HL-60/S4 treated with phorbol 12-myristate 13-acetate at 8.2 ng/mL for 4 days and 3 days (cell line): ENCODE data around the gene CTIF.

Experiments used
- in situ Hi-C: fragments of 300-500 bp; cut with MboI; formaldehyde crosslinking; loops from 2 replicates; pipeline ENCODE4 v1.15.0; 2022; ENCODE audit warnings: low sequenced_read_pairs

CTIF gene

DNA sequence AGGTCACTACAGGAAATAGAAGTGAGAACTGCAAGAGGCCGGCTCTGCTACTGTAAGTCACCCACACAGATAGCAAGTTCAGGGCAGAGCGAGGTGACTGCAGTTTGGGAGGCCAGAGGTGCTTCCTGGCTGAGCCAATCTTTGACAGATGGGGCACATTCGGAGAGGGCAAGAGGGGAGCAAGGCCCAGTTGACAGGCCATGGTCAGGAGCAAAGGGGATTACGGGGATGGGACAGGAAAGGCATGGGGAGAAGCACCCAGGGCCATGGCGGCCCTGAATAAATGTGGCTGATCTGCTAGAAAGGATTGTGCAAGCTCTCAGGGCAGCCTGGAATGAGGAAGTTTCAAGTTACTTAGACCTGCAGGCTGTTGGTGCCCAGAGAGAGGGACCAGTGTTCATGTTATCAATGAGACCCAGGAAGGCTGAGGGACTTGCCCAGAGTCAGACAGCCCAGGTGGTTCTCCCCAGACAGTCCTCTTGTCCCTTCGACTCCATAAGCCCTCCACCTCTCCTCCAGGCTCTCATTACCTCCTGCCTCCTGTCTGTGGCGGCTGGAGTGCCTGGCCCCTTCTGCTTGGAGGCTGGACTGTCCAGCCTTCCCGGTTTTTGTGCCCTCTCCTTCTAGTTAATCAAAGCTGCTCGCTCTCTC lies 123.3 kb downstream of the CTIF start:
- in situ Hi-C loops = loop anchor here (10.0 kb wide), 1 partner anchor 187 kb away; no protein-coding TSS in a partner anchor

DNA sequence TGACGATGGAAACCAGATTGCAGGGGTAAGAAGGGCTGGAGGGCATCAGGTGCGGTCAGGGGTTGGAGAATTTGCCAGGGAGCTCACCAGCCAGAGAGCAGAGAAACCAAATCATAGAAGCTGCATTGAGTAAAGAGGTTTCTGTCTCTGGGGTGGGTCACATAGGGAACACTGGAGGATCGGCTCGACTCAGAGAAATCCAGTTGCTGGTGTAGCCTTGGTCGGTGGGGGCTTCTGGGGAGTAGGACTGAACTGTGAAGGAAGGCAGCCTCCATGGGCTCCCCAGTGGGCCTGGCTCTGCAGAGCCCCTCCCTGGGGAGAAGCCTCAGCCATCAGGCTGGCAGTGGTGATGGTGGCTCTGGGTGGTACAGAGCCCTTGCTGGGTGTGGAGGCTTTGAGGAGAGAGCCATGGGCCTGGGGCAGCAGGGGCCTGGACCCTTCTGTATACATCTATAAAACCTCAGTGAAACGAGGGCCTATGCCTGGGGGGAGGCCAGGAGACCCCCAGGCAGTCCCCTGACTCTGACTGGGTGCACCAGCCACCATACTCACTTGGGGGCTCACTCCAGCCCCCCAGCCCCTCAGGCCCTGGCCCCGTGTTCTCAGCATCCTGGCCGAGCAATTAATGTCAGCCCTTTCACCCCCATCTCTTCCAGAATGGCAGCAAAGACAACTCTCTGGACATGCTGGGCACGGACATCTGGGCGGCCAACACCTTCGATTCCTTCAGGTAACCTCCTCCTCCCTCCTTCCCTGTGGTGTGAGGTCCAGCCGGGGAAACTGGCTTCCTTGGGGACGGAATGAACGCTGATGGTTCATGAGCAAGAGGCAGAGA lies 124.5 kb downstream of the CTIF start:
- in situ Hi-C loops = loop anchor here (10.0 kb wide), 1 partner anchor 189 kb away; no protein-coding TSS in a partner anchor

DNA sequence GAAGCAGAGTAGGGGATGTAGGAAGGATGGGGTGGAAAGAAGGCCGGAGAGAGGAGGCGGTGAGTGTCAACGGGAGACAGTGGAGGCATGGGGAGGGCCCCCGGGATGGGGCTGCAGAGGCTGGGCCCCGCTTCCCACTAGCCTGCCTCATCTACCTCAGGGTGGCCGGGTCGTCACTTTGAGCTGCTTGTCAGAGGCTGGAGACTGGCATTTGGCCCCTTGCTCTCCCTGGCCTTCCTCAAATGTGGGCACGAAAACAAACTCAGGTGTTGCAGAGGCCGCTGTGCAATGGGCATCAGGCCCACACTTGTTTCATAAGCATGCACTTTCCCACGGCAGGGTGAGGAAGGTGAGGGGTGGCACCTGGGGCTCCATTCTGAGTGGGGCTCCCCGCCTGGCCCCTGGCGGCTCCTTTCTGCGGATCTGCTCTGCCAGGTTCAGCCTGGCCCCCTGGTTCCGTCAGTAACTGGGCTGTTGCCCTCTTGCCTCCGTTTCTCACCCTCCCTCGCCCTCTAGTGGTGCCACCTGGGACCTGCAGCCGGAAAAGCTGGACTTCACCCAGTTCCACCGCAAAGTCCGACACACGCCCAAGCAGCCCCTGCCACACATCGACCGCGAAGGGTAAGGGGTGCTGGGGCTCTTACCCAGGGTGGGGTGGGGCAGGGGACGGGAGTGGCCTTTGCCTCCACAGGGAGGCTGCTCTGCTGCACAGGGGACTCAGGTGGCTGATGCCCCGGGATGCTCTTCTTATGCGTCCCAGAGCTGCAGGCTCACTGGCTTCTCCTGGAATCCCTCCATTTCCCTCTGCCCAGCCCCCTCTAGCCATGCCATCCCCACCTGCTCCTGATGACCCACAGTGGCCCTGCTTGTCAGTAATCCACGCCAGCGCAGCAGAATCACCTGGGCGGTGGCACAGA lies 125.4 kb downstream of the CTIF start:
- in situ Hi-C loops = loop anchor here (10.0 kb wide), 1 partner anchor 189 kb away; no protein-coding TSS in a partner anchor

DNA sequence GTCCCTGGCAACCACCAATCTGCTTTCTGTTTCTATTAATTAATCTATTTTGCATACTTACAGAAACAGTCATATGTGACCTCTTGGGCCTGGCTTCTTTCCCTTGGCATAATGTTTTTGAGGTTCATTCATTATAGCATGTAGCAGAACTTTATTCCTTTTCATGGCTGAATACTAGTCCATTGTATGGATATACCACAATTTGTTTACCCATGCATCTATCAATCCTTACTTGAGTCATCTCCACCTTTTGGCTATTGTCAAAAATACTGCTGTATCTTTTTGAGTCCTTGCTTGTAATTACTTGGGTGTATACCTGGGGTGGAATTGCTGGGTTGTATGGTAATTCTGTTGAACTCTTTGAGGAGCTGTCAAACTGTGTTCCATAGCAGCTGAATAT lies 126.8 kb downstream of the CTIF start:
- in situ Hi-C loops = loop anchor here (10.0 kb wide), 1 partner anchor 191 kb away; no protein-coding TSS in a partner anchor

DNA sequence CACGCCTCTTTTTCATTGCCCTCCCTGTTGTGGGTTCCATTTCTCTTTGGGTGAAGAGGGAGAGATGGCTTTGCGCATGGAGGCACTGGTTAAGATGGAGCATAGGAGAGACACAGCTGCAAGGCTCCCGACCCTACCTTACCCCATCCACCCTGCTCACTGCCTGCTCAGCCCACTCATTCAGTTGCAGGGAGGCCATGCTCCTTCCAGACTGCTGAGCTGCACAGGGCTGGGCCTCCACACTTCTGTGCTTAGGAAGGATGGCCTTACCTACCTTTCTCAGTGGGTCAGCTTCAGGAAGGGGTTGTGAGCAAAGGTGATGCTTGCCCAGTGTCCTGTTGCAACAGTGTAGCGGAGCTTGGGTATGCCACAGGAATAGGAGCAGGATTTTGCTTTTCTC lies 127.8 kb downstream of the CTIF start:
- in situ Hi-C loops = loop anchor here (10.0 kb wide), 1 partner anchor 192 kb away; no protein-coding TSS in a partner anchor

DNA sequence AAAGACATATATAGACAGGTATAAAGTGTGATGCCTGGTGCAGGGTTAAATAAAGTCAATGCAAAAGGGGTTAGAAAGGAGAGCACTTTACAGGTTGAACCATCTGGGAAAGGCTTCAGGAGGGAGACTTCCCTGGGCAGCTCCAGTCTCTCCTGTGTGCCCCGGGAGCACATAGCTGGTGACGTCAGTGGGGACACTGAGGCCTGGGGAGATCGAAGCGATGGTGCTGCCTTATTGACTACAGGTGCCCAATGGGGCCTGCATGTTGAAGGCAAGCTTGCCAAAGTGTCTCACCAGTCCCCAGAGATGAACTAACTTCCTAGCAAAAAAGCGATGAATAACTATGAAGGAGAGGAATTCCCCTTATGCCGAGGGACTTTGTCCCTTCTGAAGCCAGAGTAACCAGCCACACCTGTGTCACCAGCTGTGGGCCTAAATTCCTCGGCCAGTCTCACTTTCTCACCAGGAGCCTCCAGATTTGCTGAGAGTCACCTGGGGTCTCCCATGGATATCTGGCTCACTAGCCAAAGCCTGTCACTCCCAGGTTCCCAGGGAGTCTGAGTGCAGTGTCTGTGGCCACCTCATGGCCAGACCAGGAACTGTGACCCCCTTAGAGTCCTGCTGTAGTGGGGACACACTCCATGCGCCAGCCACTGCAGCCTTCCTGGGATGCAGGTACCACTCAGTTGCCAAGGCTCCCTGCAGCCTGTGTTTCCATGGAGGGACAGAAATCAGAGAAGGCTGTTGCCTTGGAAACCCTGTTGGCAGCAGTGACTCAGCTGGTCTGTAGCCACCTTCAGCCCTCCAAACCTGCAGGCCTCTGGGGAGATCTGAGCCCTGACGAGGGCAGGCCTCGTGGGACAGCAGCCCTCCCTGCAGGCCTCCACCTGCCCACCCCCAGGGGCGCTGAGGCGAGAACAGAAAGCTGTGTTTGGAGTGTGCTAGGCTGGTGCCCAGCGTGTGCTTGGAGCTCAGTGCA lies 128.7 kb downstream of the CTIF start:
- in situ Hi-C loops = loop anchor here (10.0 kb wide), 1 partner anchor 193 kb away; no protein-coding TSS in a partner anchor

- in situ Hi-C loops = loop anchor here (10.0 kb wide), 1 partner anchor 194 kb away; no protein-coding TSS in a partner anchor
These were observed 129.8 kb downstream of the CTIF start for GRCh38 chr18:48668466-48669179.

GRCh38 chr18:48669180-48669675 lies 130.4 kb downstream of the CTIF start:
- in situ Hi-C loops = loop anchor here (10.0 kb wide), 1 partner anchor 194 kb away; no protein-coding TSS in a partner anchor

GRCh38 chr18:48669991-48670750 lies 131.3 kb downstream of the CTIF start:
- in situ Hi-C loops = loop anchor here (10.0 kb wide), 1 partner anchor 195 kb away; no protein-coding TSS in a partner anchor

DNA sequence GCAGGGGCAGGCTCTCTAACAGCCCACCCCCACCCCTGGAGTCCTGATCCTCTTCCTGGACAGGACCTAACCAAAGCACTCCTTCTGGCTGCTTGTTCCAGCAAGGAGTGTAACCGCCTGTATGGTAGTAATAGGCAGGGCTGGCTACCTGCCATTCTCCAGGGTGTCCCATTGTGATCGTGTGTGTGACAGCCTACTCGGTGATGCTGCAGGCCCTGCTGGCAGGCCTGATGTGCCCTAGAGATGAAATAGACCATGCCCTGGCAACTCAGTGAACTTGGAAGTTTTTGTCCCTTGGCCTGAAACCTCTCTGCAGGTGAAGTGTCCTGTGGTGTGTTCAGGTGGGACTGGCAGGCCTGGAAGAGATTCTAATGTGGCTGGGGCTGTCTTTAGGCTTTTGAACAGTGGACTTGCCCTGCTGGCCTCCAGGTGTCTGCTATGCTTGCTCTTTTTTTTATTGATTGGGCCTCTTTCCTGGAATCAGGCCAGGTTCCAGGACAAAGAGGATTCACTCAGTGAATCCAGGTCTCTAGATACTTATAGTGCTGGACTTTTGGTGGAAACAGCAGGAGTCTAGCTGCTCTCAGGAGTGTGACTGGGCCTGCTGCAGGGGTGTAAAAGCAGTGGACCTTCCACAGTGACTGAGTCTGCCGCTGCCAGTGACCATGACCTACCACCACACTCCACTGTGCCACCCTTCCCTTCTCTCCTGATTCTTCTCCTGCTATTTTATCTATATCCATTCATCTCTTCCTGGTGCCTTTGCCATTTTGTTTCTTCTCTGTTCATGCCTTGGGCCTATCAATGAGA lies 132.1 kb downstream of the CTIF start:
- in situ Hi-C loops = no loop called here

DNA sequence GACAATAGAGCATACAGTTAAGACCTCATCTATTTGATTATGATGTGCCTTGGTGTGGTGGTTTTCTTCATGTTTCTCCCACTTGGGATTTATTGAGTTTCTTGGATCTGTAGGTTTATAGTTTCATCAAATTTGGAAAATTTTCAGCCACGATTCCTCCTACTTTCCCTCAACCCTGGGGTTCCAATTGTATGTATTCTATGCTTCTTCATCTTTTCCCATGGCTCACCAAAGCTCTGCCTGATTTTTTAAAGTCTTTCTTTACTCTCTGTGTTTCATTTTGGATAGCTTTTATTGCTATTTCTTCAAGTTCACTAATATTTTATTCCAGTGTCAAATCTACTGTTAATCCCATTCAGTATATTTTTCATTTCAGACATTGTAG lies 132.7 kb downstream of the CTIF start:
- in situ Hi-C loops = no loop called here

DNA sequence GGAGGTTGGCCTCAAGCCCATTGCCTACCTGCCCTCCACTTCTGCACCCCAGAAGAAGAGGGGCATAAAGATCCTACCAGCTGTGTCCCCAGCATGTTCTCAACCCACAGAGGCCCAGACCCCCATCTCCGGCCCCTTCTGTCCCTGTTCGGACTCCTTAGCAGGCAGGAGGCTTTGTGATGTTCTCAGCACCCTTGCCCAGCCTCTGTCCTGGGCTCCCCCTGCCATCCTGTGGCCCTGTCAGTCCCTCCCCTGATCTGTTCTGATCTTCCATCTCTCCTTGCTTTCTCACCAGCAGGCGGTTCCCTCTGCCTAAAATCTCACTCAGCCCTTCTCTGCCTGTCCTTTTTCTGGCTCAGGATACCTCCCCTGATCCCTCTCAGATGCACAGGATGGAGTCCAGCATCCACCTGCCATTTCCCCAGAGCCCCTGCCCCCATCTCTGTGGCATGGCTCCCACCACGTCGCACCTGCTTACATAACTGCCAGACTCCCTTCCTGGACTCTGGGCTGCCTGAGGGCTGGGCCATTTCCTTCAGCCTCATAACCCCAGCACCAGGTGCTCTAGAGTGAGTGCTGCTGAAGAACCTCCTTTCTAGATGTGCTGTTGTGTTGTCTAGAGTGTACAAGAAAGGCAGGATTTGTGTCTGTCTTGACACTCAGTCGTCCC lies 134.0 kb downstream of the CTIF start:
- in situ Hi-C loops = no loop called here

DNA sequence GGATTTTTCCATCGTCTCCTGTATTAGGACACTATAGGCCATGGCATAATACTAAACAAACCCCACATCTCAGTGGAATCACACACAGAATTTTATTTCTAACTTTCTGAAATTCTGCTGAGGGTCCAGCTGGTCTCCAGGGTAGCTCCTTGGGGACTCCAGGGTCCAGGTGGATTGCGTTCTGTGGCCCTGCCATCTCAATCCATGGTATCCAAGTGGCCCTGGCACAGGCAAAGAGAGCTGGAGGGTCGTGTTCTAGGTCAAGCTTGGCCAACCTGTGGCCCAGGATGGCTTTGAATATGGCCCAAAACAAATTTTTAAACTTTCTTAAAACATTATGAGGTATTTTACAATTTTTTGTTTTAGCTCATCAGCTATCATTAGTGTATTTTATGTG lies 134.6 kb downstream of the CTIF start:
- in situ Hi-C loops = no loop called here

DNA sequence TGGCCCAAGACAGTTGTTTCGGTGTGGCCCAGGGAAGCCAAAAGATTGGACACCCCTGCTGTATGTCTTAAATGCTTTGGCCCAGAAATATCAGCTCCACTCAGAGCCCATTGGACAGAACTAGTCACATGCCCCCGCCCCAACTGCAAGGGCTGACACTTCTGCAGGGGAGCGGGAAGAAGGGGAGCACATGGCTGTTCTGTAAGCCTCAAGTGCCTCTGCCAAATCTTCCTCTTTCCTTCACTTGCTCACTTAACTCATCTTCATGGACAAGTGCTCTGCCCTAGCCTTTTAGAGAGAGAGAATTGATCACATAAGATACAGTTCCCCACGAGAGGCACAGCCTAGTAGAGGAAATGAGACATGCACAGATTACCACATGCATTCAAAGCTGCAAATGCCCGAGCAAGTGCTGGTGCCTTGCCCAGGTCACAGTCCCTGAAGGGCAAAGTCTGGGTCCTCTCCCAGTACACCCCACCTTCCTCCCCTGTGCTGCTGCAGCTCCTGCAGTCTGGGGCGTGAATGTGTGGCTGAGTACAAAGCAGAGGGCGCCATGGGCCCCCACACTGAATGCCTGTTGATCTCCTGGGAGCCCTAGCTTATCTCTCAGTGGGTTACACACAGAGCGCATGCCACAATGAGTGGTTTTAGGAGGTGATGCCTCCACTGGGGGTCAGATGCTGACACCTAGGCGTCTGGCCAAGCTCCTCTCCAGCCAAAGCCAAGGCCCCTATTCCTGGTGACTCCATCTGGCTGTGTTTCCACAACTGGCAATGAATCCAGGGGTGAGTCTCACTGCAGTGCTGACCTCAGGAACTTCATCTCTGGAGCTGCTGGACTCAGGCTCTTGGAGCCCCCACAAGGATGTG lies 135.3 kb downstream of the CTIF start:
- in situ Hi-C loops = no loop called here

GRCh38 chr18:48674758-48675351 lies 136.0 kb downstream of the CTIF start:
- in situ Hi-C loops = no loop called here
